RPMI7951 (cell line): ENCODE results near the gene CGNL1. TPM values are rescaled to one million over a fixed set of nuclear protein-coding genes. Genes with fewer than 3 reads are reported as not detected.

ENCODE experiments used
- DNase-seq: peaks from one replicate; pipeline ENCODE4 v3.0.0-alpha.2; 2012; ENCODE audit warnings: low read depth
- total RNA-seq: library from RNA; depleted of rRNA; stranded (reverse); fragments of >200 nt; shearing (Covaris generic); gene quantifications from 2 replicates; pipeline ENCODE4 v1.2.3, GENCODE V29; 2014

CGNL1 gene
- total RNA-seq, 1 experiment from 2014 or later = under 0.01 TPM

- DNase-seq = no peak
Measured at GRCh38 chr15:57386976-57387375, 10.7 kb downstream of the CGNL1 start.

- DNase-seq = no peak
Measured at GRCh38 chr15:57387564-57388076, 11.3 kb downstream of the CGNL1 start.

- DNase-seq = no peak
Measured at GRCh38 chr15:57388464-57388863, 12.2 kb downstream of the CGNL1 start.

GRCh38 chr15:57389991-57390390 is 13.7 kb downstream of the CGNL1 start:
- no peak for DNase-seq

- DNase-seq = no peak
Measured at GRCh38 chr15:57390583-57390982, 14.3 kb downstream of the CGNL1 start.

GRCh38 chr15:57391537-57391936 is 15.2 kb downstream of the CGNL1 start:
- DNase-seq = no peak

GRCh38 chr15:57393061-57393460 is 16.8 kb downstream of the CGNL1 start:
- DNase-seq = no peak

- DNase-seq = peak; percentile 84
Measured at GRCh38 chr15:57395292-57395691, 19.0 kb downstream of the CGNL1 start.

- no peak for DNase-seq
Measured at GRCh38 chr15:57398336-57398735, 22.0 kb downstream of the CGNL1 start.

- DNase-seq = peak; percentile 62
Measured at GRCh38 chr15:57401546-57401945, 25.2 kb downstream of the CGNL1 start.

GRCh38 chr15:57403017-57403416 is 26.7 kb downstream of the CGNL1 start:
- no peak for DNase-seq

GRCh38 chr15:57403566-57404325 is 27.4 kb downstream of the CGNL1 start:
- DNase-seq = peak; percentile 30

GRCh38 chr15:57405133-57405532 is 28.8 kb downstream of the CGNL1 start:
- no peak for DNase-seq

GRCh38 chr15:57406062-57406772 is 29.9 kb downstream of the CGNL1 start:
- DNase-seq = no peak

- DNase-seq = no peak
Measured at GRCh38 chr15:57410373-57410772, 34.1 kb downstream of the CGNL1 start.

- DNase-seq = no peak
Measured at GRCh38 chr15:57411945-57412768, 35.9 kb downstream of the CGNL1 start.

GRCh38 chr15:57415602-57416001 is 39.3 kb downstream of the CGNL1 start:
- no peak for DNase-seq

- DNase-seq = no peak
Measured at GRCh38 chr15:57418635-57419034, 42.3 kb downstream of the CGNL1 start.

GRCh38 chr15:57419335-57419734 is 43.0 kb downstream of the CGNL1 start:
- no peak for DNase-seq

GRCh38 chr15:57421110-57421509 is 44.8 kb downstream of the CGNL1 start:
- DNase-seq = no peak

- DNase-seq = no peak
Measured at GRCh38 chr15:57421551-57421950, 45.2 kb downstream of the CGNL1 start.

- DNase-seq = no peak
Measured at GRCh38 chr15:57422113-57422754, 45.9 kb downstream of the CGNL1 start.
